ENCODE measurements around the gene GLI3.

The GLI3 gene

GRCh38 chr7:41977661-41978060, 259.3 kb downstream of the GLI3 start:
- Histone ChIP-seq H3K36me3 (ENCODE audit: control insufficient read depth in 2 of 2, insufficient read depth in 1 of 2, low read length in 2 of 2) (peaks cover 6 to 47% of the 10 kb centered on the region in 2 experiments; a peak in 2 of 3 replicates), H3K9me3 (ENCODE audit: control insufficient read depth, insufficient read depth, low read depth, low read length) (no peaks in the 10 kb centered on the region), H3K27ac (ENCODE audit: extremely low read depth, low read depth, low read length) (no peak overlapping the region), H3K4me1 (ENCODE audit: control insufficient read depth, insufficient read depth, low read length) (no peaks in the 10 kb centered on the region), H3K4me3 (ENCODE audit: low read depth, low read length) (no peak overlapping the region)
- CTCF ChIA-PET = interaction anchor here (0.6 to 8.2 kb wide), 38 partner anchors 9 to 1477 kb away, joined by 3 to 117 read pairs (median 4); no protein-coding TSS in a partner anchor
- POLR2A ChIA-PET = no interaction called here
- TF ChIP-seq BCL11A (tag by site-specific recombination; IDR thresholded peaks at IDR 0.05; ENCODE audit: low read depth) (no peak), SP7 (tag by site-specific recombination; IDR thresholded peaks at IDR 0.05) (no peak), ZBTB1 (tag by site-specific recombination; IDR thresholded peaks at IDR 0.05) (no peak), ZNF549 (tag by site-specific recombination; IDR thresholded peaks at IDR 0.05) (no peak), ZNF350 (tag by site-specific recombination; IDR thresholded peaks at IDR 0.05) (no peak), ZNF677 (tag by site-specific recombination; IDR thresholded peaks at IDR 0.05) (no peak)

GRCh38 chr7:41977151-41977651, 259.8 kb downstream of the GLI3 start:
- Histone ChIP-seq H3K9me3 (ENCODE audit: control insufficient read depth, insufficient read depth, low read depth, low read length) (no peaks in the 10 kb centered on the region), H3K27ac (ENCODE audit: extremely low read depth, low read depth, low read length) (no peak overlapping the region), H3K36me3 (ENCODE audit: control insufficient read depth in 2 of 2, insufficient read depth in 1 of 2, low read length in 2 of 2) (peaks cover 6 to 51% of the 10 kb centered on the region in 2 experiments; a peak in 2 of 3 replicates), H3K4me1 (ENCODE audit: control insufficient read depth, insufficient read depth, low read length) (no peaks in the 10 kb centered on the region), H3K4me3 (ENCODE audit: low read depth, low read length) (no peak overlapping the region)
- CTCF ChIA-PET = interaction anchor here (0.5 to 8.2 kb wide), 43 partner anchors 9 to 1477 kb away, joined by 3 to 117 read pairs (median 4); no protein-coding TSS in a partner anchor
- no peak for TF ChIP-seq ZNF623 (tag by site-specific recombination; IDR thresholded peaks at IDR 0.05)
- peak; percentile 64 for TF ChIP-seq ZNF654 (tag by site-specific recombination; IDR thresholded peaks at IDR 0.05; ENCODE audit: low read depth)
- no peak for TF ChIP-seq ZNF221 (tag by site-specific recombination; IDR thresholded peaks at IDR 0.05; ENCODE audit: borderline replicate concordance)
- TF ChIP-seq ZFP37 (tag by site-specific recombination; IDR thresholded peaks at IDR 0.05) = no peak
- POLR2A ChIA-PET = interaction anchor here (0.6 kb wide), 1 partner anchor 11 kb away, joined by 3 read pairs; no protein-coding TSS in a partner anchor

- Histone ChIP-seq H3K4me1 (ENCODE audit: control insufficient read depth, insufficient read depth, low read length) (no peaks in the 10 kb centered on the region), H3K27ac (ENCODE audit: extremely low read depth, low read depth, low read length) (no peak overlapping the region), H3K4me3 (ENCODE audit: low read depth, low read length) (no peak overlapping the region), H3K36me3 (ENCODE audit: control insufficient read depth in 2 of 2, insufficient read depth in 1 of 2, low read length in 2 of 2) (peaks cover 9 to 58% of the 10 kb centered on the region in 2 experiments; a peak in 2 of 3 replicates), H3K9me3 (ENCODE audit: control insufficient read depth, insufficient read depth, low read depth, low read length) (no peaks in the 10 kb centered on the region)
- TF ChIP-seq ZNF114 (tag by site-specific recombination; IDR thresholded peaks at IDR 0.05) (no peak), ZNF473 (tag by site-specific recombination; IDR thresholded peaks at IDR 0.05) (no peak), ZNF677 (tag by site-specific recombination; IDR thresholded peaks at IDR 0.05) (no peak), ZXDB (tag by site-specific recombination; IDR thresholded peaks at IDR 0.05) (no peak), MZF1 (tag by site-specific recombination; IDR thresholded peaks at IDR 0.05; ENCODE audit: borderline replicate concordance) (no peak), ZNF10 (tag by site-specific recombination; IDR thresholded peaks at IDR 0.05) (no peak), HIC1 (tag by site-specific recombination; IDR thresholded peaks at IDR 0.05) (no peak), ZNF521 (tag by site-specific recombination; IDR thresholded peaks at IDR 0.05) (no peak), ZNF140 (tag by site-specific recombination; IDR thresholded peaks at IDR 0.05) (no peak), ZNF510 (tag by site-specific recombination; IDR thresholded peaks at IDR 0.05; ENCODE audit: insufficient replicate concordance) (no peak), ZBTB8A (tag by site-specific recombination; IDR thresholded peaks at IDR 0.05) (no peak), ZNF274 (IDR thresholded peaks at IDR 0.05; ENCODE audit: low read length) (no peak), ZNF274 (tag by site-specific recombination; IDR thresholded peaks at IDR 0.05; ENCODE audit: borderline replicate concordance) (no peak)
- ChIA-PET POLR2A (no interaction called here), CTCF (interaction anchor here (0.5 to 8.2 kb wide), 22 partner anchors 8 to 859 kb away, joined by 3 to 117 read pairs (median 4); no protein-coding TSS in a partner anchor)
These were observed 260.6 kb downstream of the GLI3 start for GRCh38 chr7:41976411-41976810.
